ENCODE measurements around the gene NPLOC4.
"Not testable (repeated sequence)": the region's sequence is repeated elsewhere in the genome, so short reads cannot be mapped to it uniquely, and the experiment has no call there.

Gene NPLOC4

DNA sequence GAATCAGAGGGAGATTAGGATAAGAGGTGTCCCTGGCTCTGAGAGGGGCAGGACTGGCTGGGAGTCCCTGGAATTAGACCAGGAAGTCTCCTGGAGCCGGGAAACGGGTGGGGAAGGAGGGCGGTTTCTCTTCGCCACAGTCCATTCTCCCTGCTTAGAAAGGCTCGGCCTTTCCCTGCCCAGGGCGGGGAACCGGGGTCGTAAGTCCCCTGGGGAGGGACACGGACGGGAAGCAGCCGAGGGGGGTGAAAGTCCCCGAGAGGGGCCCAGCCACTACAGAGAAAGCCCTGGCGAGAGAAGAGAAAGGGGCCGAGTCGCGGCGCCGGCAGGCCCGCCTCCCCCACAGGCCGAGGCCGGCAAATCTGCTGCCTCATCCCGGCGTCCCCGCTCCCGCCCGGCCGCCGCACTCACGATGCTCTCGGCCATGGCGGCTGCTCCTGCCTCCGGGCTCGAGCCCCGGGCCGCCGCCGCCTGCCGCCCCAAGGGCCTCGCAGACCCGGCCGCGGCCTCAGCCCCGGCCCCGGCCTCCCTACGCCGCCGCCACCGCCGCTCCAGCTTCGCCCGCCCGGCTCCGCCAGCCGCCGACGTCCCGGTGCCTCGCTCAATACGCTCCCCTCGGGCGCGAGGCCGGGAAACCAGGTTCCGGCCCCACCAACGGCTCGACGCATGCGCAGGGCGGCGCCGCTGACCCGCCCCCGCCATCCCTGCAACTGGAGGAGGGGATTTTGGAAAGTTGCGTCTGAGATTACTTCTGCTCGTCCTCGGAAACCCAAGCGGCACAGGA, at the start of gene NPLOC4, which contains the start of gene TSPAN10:
NPLOC4 (minus strand) TSS at position 608 of the 784 bp plus-strand sequence; CDS start at position 426, 182 bp downstream.
TSPAN10 (plus strand) TSS at position 692 of the 784 bp plus-strand sequence. CDS start 5,217 bp downstream, outside the sequence.
- DNase-seq = peak; percentile 71

DNA sequence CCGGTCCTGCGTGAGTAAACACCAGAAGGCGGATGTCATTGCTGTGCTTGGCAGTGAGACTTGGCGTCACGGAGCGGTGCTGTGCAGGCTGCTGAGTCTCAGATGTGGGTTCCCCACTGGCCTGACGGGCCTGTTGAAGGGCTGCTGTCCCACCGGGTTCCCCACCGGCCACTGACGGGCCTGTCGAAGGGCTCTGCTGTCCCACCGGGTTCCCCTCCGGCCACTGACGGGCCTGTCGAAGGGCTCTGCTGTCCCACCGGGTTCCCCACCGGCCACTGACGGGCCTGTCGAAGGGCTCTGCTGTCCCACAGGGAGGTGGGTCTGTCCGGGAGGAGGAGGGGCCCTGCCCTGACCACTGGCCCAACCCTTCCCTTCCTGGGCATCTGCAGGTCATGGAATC, 49.7 kb upstream of the NPLOC4 start:
- no peak for DNase-seq

DNA sequence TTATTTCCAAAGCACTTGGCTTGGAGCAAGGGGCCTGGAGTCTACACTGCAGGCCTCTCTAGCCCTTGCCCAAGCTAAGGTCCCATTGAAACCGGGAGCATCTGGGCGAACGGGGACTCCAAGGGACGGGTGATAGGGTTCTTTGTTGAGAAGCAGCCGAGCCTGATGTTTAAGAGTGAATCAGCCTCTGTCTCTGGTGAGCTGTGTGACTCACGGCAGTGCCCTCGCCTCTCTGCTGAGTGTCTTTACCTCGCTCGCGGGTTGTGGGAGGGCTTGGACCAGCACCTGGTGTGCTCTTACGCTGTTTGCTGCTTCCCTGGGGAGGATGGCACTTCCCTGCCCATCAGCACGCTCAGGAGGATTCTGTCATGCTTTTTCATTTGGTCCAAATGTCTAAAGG, 48.2 kb upstream of the NPLOC4 start:
- no peak for DNase-seq

DNA sequence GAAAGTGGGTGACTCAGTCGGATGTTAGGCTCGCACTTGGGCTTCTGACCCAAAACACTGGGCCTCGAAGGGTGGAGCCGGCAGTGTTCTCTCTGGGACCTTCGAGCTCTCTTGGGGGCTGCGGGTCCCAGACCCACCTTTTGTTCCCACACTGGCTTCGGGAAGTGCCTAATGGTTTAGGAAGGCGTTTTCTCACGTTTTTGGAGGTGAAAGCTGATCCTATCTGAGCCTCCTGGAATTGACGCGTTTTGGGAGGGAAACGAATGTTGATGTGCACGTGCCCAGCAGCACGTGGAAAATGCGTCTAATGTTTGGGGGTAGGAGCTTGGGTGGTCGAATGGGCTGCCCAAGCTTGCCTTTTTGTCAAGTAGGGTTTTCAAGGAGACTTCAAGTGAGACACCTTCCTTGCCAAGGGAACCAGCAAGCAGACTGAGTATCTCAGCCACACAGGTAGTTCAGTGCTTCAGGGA, 47.6 kb upstream of the NPLOC4 start:
- no peak for DNase-seq

DNA sequence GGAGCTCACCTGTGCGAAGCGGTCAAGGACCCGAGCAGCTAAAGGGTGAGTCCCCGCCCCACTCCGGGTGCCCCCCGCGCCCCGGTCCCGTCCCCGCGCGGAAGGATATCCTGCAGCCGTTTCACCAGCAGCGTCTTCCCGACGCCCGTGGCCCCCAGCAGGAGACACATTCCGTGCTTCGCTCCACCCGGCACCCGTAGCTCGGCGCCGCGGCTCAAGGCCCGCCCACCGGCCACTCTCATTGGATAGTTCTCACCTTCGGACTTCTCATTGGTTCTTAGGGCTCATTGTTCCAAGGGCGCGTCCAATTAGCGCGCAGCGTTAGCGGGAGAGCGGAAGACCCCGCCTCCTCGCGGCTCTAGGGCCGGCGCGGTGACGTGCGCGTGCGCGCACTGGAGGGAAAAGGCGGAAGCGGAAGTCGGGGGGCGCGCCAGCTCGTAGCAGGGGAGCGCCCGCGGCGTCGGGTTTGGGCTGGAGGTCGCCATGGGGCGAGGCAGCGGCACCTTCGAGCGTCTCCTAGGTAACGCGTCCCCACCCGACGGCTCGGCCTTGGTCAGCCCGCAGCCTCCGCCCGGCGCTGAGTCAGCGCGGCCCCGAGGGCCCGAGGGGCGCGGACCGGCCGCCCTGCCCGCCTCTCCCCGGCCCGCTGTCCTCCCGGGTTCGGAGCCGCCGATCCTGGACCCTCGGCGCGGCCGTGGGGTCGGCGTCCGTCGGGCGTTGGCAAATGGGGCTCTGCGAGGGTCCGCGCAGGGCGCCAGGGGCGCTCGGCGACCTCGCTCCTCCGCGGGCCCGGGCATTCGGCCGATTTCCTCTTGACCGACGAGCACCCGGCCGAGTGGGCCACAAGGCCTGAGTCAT, 46.9 kb upstream of the NPLOC4 start, which contains the start of the genes ARL16 and HGS:
ARL16 (minus strand) TSS at position 214 of the 858 bp plus-strand sequence; CDS start at position 170, 44 bp downstream.
HGS (plus strand) TSS at position 428 of the 858 bp plus-strand sequence; CDS start at position 484, 56 bp downstream.
- peak; percentile 98 for DNase-seq

DNA sequence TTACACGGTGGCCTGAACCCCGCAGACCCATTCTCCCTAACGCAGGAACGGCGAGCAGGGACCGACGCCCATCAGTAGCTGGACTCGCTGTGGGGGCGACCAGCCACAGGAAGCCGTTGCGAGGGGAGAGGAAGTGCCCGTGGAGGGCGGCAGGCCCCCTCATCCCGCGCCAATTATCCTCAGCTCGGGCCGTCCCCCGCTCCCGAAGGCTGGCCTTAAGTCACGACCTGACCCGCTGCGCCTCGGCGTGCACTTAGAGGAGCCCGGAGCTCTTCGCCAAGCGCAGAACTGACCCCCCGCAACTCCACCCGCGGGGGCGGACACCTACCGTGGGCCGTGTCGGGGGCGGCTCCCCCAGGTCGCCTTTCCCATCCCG, 46.3 kb upstream of the NPLOC4 start:
- DNase-seq = no peak

DNA sequence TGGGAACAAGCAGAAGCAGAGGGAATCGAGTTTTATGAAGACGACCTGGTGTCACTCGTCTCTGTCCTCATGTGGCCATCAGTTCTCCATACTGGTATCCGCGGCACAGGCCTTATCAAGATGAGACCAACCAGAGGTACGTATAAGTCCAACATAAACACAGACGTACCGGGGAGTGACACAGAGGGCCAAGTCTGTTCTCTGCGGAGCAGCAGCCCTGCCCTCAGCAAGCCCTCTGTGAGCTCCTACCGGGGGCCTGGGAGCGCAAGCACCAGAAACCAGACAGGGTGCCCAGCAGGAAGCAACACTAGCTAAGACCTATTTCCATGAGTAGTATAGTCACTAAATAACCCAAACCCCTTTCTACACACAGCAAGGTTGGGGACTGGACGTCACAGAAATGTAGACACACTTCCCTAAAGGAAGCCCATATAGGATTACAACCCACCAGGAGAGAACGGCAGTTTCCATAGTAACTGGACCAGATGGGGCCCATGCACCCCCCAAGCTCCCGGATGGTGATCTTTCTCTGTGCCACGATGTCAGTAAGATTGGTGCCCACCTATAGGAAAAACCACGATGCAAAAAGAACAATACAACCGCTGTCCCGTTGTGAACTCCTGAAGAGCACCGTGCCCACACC, 45.8 kb upstream of the NPLOC4 start:
- no peak for DNase-seq

DNA sequence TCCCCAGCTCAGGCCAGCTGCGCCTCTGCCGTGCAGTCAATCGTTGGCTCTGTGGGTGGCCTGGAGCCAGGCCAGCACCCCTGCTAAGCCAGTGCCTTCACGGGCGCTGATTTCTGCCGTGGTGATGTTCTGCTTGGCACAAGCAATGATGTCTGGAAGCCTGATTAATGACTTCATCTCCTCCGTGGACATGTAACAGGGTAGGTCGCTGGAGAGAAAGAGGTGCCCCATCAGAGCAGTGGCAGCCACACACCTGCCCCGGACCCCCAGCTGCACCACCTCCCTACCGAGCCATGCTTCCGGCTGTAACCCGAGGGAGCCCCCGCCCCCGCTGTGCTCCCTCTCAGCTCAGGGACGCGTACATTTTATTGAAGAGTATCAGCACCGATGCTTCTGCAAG, 44.8 kb upstream of the NPLOC4 start:
- no peak for DNase-seq

DNA sequence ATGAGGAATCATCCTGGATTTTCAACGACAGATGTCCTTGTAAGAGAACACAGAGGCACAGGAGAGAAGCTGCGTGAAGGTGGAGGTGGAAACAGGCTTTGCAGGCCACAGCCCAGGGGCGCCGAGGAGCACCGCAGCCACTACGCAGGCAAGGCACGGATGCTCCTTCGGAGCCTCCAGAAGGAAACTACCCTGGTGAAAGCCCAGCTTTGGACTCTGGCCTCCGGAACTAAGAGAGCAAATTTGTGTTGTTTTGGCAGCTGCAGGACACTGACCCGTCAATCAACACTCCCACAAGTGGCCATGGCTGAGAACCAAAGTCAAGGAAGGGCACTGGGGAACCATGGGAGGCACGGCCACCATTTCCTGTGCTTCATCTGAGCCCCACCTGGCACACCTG, 43.2 kb upstream of the NPLOC4 start:
- no peak for DNase-seq

DNA sequence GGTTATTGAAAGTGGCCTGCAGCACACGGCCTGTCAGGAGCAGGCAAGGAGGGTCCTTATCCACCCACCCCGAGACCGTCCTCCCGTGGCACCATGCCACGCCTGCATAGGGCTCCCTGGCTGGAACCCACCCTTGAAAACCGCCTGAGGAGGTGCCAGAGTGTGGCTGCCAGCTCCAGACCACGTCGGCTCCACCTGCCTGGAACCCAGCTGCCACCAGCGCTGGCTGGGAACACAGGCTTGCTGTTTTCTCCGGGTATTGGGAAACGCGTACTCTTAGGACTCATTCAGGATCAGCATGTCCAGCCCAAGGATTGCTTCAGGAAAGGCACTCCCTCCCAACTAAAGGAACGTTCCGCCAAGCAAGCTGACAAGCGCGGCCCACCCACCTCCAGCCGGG, 40.0 kb upstream of the NPLOC4 start:
- DNase-seq = no peak

DNA sequence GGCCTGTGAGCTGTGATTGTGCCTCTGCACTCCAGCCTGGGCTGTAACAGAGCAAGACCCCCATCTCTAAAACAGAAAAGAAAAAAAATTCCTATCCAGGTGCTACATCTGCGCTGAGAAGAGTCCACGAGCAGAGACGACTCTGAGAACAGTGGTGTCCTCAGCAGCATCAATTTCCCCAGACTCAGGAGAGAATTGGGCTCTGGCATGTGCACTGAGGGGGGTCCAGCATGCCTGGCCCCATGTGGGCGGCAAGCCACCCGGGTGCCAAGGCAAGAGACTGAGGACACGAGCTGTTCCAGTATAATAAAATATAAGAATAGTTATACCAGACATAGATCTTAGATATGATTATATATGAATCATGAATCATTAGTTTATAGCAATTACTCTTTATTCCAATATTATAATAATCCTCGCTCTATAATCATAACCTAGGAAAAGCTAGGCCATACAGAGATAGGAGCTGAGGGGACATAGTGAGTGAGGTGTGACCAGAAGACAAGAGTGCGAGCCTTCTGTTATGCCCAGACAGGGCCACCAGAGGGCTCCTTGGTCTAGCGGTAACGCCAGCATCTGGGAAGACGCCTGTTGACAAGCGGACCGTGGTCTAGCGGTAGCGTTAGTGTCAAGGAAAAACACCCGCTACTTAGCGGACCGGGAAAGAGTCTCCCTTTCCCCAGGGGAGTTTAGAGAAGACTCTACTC, 38.8 kb upstream of the NPLOC4 start:
- DNase-seq = not testable (repeated sequence)

DNA sequence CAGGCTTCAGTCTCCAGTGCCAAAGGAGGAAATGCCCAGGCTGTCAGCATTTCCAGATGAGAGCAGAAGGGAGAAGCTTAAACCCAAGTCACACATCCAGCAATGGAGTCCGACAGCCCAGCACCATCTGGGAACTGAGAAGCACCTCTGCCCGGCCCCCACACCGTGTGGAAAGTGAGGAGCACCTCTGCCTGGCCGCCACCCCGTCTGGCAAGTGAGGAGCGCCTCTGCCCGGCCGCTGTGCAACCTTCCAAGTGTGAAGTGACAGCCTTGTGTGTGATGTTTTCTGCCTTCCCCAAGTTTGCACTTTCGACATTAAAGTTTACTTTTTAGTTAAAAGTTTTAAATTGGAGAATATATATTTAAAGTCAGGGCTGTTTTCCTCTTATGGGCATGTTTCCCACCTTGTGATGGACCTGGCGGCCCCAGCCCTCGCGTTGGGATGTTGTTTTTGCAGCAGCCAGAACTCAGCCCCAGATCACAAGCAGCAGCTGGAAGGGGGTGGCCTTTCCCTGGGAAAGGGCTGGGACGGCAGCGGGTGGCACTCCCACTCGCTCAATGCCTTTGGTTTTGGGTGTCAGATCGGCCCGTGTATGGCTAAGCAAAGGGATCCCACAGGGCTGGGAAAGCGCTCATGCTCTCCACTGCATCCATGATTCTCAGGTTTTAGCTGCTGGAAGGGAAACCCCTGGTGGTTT, 36.8 kb upstream of the NPLOC4 start:
- no peak for DNase-seq

DNA sequence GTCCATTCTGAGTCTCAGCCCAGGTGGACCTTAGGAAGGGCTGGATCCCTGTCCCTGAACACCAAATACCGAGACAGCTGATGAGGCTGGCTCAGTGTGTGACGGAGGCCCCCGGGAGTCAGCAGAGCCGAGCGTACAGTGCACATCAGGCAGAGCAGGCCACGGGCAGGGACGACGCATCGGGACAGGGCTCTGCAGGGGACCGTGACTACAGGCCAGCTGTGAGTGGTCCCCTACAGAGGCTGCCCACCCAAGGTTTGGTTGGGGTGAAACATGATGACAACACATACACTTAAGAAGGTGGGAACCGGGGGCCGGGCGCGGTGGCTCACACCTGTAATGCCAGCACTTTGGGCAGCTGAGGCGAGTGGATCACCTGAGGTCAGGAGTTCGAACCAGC, 36.0 kb upstream of the NPLOC4 start:
- DNase-seq = no peak

DNA sequence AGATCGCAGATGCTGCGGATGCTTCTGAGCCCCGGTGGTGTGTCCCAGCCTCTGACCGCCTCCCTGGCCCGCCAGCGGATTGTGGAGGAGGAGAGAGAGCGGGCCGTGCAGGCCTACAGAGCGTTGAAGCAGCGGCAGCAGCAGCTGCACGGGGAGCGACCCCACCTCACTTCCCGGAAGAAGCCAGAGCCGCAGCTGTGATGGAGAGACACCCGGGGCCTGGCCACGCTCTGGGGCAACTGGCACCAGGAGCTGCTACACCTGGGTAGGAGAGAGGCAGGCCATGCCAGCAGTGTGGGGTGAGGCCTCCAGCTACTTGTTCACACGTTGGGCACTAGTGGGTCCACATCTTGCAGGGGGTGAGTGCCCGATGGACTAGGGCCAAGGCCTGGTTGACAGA, 35.6 kb upstream of the NPLOC4 start:
- DNase-seq = no peak

DNA sequence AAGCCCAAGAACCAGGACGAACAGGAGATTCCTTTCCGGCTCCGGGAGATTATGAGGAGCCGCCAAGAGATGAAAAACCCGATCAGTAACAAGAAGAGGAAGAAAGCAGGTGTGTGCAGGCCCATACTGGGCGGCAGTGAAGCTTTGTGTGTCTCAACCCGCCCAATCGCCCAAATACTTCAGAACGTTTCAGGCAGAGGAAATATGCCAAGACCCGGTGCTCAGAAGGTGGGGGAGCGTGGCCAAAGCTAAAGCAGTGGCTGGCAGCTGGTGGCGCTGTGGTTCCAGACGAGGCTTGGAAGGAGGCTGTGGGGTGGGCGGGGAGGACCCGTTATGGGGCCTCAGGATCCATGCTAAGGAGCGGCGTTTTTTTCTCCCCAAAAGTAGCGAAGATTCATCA, 30.8 kb upstream of the NPLOC4 start:
- no peak for DNase-seq

DNA sequence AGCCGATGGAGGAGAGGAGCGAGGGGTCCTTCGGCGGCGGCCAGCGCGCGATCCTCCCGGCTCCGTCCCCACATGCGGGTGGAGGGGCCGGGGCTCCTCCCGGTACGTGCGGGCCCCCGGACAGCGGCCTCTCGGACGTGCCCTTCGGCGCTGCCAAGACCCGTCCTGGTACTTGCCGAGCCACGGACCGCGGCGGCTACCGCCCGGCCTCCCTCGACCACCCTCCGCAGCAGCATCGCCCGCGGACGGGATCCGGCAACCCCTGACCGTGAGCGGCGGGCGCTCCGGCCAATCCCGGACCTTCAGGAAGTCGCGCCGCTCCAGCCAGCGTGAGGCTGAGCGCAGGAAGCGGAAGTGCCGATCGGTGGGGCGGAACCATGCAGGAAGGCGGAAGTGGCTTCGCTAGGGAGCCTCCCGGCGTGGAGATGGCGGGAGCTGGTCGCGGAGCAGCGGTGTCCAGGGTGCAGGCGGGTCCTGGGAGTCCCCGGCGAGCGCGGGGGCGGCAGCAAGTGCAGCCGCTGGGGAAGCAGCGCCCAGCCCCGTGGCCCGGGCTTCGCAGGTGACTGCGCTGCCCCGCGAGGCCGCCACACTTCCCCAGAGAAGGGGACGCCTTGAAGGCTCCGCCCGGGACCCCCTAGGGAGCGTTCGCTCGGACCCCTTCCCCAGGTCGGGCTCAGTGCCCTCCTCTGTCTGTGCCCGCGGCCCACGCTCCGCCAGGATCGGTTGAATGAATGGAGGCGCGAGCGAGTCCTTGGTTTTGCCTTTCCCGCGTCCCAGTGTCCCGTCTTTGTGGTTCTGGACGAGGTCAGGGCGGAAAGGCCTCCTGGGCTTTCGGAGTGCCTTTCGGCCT, 29.7 kb upstream of the NPLOC4 start, which contains the start of the genes CCDC137 and OXLD1:
CCDC137 (plus strand) TSS at position 396 of the 850 bp plus-strand sequence; CDS start at position 426, 30 bp downstream.
OXLD1 (minus strand) TSS at position 264 of the 850 bp plus-strand sequence; CDS start at position 236, 28 bp downstream.
- DNase-seq = peak; percentile 87

DNA sequence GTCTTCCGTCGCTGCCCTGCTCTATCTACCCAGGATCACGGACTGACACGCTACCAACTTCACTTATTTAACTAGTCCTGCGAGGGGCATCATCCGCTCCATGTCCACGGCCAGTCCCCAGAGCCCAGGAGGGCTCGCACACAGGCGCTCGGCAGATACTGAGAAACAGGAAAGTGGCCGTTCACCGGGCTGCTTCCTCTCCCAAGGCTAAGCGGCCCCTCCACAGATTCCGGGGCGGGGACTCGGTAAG, 29.1 kb upstream of the NPLOC4 start:
- no peak for DNase-seq

DNA sequence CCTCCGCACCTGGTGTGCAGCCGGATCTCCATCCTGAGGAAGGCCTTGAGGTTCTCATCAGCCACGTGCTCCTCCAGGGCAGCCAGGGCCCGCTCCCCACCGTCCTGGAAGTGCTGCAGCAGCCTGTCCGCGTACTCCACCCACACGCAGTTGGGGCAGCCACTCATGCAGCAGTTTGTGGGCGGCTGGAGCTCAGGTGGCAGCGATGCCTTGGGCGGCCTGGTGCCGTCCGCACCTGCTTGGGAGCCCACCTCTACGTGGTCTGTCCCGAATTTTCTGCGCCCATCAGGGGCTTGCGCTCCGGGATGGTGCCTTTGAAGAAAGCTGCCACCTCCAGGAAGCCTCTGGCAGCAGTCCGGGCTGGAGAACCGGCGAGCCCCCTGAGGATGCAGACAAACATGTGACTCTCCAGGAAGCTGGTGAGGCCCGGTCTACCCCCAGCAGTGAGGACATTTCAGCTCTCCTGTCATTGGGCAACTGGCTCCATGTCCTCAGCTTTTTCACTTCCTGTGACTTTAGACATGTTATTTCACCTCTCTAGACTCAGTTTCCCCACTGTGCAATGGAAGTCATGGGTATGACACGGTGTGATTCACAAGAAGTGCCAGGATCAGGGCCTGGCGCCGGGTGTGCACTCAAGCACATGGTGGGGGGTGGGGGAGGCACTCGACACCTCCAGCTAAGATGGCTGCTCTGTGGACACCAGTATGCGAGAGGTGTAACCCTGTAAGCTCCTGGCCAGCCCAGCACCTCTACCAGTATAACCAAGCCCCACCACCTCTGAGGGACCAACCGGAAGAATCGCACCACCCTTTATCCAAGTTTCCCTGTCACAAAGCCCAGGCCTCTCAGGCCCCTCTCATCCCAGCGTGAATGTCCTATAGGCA, 28.5 kb upstream of the NPLOC4 start:
- DNase-seq = no peak

DNA sequence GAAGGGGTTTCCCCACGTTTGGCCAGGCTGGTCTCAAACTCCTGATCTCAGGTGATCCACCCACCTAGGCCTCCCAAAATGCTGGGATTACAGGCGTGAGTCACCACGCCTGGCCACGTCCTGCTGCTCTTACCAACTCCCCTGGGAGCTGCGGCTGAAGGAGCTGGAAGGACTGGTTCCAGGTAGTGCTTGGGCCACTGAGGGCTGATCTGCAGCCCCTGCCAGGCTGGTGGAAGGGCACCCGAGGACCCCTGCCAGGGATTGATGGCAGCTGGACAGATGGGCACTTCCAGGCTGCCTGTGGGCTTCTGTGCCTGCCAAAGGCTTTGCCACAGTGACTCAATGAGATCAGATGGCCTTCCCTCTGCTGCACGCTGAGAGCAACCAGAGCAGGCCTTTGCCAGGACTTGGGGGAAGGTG, 27.1 kb upstream of the NPLOC4 start:
- no peak for DNase-seq

DNA sequence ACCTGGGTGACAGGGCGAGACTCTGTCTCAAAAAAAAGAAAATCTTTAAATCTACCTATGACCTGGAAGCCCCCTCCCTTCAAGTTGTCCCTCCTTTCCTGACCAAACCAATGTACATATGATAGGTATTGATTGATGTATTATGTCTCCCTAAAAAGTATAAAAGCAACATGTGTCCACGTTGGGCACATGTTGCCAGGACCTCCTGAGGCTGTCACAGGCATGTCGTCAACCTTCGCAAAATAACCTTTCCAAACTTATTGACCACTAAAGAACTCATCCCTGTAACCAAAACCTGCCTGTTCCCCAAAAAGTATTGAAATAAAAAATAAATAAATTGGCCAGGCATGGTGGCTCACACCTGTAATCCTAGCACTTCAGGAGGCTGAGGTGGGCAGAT, 25.1 kb upstream of the NPLOC4 start:
- no peak for DNase-seq
